ENCODE results near the gene MAP3K20. TPM values are rescaled to one million over a fixed set of nuclear protein-coding genes. Genes with fewer than 3 reads are reported as not detected.

MAP3K20 gene
- total and polyA plus RNA-seq, 10 of the 15 experiments (the other 5 are each of a cell fraction or from before 2014, with no cell fraction given): 0.04 to 5.6 (median 2.3) TPM

DNA sequence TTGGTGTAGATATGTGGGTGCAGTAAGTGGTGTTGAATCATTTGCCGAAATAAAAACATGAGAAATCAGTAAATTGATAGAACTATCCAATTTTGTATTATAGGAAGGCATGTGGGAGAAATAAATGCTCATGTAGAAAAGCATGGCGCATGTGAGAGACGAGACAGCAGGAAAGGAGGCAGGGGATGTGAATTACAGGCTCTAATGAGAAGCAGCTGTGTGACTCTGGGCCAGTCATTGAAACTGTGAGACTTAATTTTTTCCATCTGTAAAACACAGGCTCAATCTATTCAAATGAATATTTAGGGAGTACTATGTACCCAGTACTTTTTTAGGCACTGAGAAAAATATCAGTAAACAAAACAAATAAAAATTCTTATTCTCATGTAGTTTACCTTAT lies 42.6 kb upstream of the MAP3K20 start:
- no peak for DNase-seq (ENCODE audit: low read depth, low spot score)
- RAD21 ChIA-PET (ENCODE audit: unreplicated experiment): interaction anchor here (1.0 kb wide), 1 partner anchor 177 kb away, joined by 3 read pairs; no protein-coding TSS in a partner anchor
- in situ Hi-C loops (cut with MboI): no loop called here
- Histone ChIP-seq H3K27ac (ENCODE audit: control insufficient read depth, insufficient read depth) (no peak overlapping the region), H3K9ac (ENCODE audit: control insufficient read depth, insufficient read depth, low read length) (no peak overlapping the region), H3K4me2 (ENCODE audit: control insufficient read depth, insufficient read depth) (no peak overlapping the region), H3K27me3 (replicated peaks in 1 of 2; ENCODE audit: control insufficient read depth in 2 of 2, insufficient read depth in 2 of 2, low read length in 1 of 2) (no peaks in the 10 kb centered on the region; a peak in 1 of 4 replicates), H4K20me1 (ENCODE audit: control insufficient read depth, insufficient read depth) (no peaks in the 10 kb centered on the region), H3K4me1 (ENCODE audit: control insufficient read depth, insufficient read depth, low read length) (no peaks in the 10 kb centered on the region), H3K9me3 (replicated peaks; ENCODE audit: control insufficient read depth, insufficient read depth, low read length) (no peaks in the 10 kb centered on the region), H2AFZ (ENCODE audit: control insufficient read depth, low read depth, low read length) (no peak overlapping the region), H3K4me3 (no peak overlapping the region), H3K36me3 (ENCODE audit: control insufficient read depth in 2 of 2, insufficient read depth in 2 of 2, low read length in 1 of 2) (no peaks in the 10 kb centered on the region), H3K79me2 (ENCODE audit: control insufficient read depth, insufficient read depth, low read length) (no peaks in the 10 kb centered on the region)
- TF ChIP-seq EZH2 (IDR thresholded peaks at IDR 0.05; ENCODE audit: borderline replicate concordance, control insufficient read depth, low read depth, low read length) (no peak), PML (IDR thresholded peaks at IDR 0.05; ENCODE audit: low read length) (no peak), ATF3 (IDR thresholded peaks at IDR 0.05; ENCODE audit: borderline replicate concordance, extremely low read depth, low read depth, low read length) (no peak), GABPA (IDR thresholded peaks at IDR 0.05; ENCODE audit: low read depth) (no peak), POLR2AphosphoS5 (IDR thresholded peaks at IDR 0.05; ENCODE audit: low read length) (no peak), ZBTB33 (IDR thresholded peaks at IDR 0.05) (no peak), NFYB (IDR thresholded peaks at IDR 0.05; ENCODE audit: insufficient read depth, low read depth, low read length) (no peak), MYC (IDR thresholded peaks at IDR 0.05; ENCODE audit: insufficient read depth, insufficient read length, insufficient replicate concordance, low read length, severe bottlenecking) (no peak), NR2C2 (IDR thresholded peaks at IDR 0.05; ENCODE audit: borderline replicate concordance, control insufficient read depth, insufficient read length, low read depth) (no peak), TARDBP (IDR thresholded peaks at IDR 0.05; ENCODE audit: borderline replicate concordance) (no peak), EED (IDR thresholded peaks at IDR 0.05; ENCODE audit: low read depth) (no peak), BCLAF1 (IDR thresholded peaks at IDR 0.05) (no peak), KLF5 (IDR thresholded peaks at IDR 0.05; ENCODE audit: partially characterized antibody) (no peak), BCL11A (IDR thresholded peaks at IDR 0.05; ENCODE audit: low read depth, low read length) (no peak)
- TF ChIP-seq, protein P1, sequence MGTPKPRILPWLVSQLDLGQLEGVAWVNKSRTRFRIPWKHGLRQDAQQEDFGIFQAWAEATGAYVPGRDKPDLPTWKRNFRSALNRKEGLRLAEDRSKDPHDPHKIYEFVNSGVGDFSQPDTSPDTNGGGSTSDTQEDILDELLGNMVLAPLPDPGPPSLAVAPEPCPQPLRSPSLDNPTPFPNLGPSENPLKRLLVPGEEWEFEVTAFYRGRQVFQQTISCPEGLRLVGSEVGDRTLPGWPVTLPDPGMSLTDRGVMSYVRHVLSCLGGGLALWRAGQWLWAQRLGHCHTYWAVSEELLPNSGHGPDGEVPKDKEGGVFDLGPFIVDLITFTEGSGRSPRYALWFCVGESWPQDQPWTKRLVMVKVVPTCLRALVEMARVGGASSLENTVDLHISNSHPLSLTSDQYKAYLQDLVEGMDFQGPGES (IDR thresholded peaks at IDR 0.05): no peak
- TF ChIP-seq, protein P2, sequence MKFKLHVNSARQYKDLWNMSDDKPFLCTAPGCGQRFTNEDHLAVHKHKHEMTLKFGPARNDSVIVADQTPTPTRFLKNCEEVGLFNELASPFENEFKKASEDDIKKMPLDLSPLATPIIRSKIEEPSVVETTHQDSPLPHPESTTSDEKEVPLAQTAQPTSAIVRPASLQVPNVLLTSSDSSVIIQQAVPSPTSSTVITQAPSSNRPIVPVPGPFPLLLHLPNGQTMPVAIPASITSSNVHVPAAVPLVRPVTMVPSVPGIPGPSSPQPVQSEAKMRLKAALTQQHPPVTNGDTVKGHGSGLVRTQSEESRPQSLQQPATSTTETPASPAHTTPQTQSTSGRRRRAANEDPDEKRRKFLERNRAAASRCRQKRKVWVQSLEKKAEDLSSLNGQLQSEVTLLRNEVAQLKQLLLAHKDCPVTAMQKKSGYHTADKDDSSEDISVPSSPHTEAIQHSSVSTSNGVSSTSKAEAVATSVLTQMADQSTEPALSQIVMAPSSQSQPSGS (IDR thresholded peaks at IDR 0.05; ENCODE audit: low read length): no peak
- BruUV-seq (replicated peaks): no TSS peak
- no peak for FAIRE-seq
- intact Hi-C loops (cut with micrococcal nuclease; ENCODE audit: unreplicated experiment): no loop called here
- POLR2A ChIA-PET: no interaction called here
- 87% methylated on average over 3 of the region's 3 CpGs for WGBS (ENCODE audit: insufficient coverage, insufficient replicate concordance, low lambda C conversion rate, missing lambda C conversion rate)
- SMC1A ChIA-PET (ENCODE audit: uncharacterized antibody, unreplicated experiment): no interaction called here
- no peak for ATAC-seq
- CTCF ChIA-PET: interaction anchor here (1.1 kb wide), 1 partner anchor 177 kb away, joined by 3 read pairs; no protein-coding TSS in a partner anchor
